ENCODE results near the gene CCL1.

DNA sequence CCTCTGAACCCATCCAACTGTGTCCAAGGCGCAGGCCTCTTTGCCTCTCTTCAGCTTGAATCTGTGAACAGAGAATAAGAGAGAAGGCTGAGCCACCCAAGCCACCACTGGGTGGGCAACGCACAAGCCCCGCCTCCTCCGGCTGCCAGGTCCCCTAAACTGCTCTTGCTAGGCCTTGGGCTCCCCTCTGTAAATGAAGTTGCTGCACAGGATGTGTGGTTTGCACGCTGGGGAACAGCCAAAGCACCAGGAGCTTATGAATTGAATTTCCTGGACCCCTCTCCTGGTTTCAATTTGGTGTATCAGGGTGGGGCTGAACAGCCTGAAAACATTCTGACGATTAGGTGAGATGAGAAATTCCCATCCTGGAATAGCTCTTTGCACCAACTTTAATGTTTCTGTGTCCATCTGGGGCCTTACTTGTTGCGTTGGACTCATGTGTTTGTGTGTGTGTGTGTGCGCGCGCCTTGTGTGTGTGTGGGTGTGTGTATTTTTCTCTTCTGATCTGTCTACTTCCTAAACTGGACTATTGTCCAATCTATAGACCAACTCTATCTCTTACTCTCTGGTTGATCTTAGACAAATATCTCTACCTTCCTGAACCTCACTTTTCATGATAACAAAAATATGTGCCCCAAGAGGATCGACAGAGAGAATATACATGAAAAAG is 2.3 kb downstream of the CCL1 start:
- TF ChIP-seq, protein P1, sequence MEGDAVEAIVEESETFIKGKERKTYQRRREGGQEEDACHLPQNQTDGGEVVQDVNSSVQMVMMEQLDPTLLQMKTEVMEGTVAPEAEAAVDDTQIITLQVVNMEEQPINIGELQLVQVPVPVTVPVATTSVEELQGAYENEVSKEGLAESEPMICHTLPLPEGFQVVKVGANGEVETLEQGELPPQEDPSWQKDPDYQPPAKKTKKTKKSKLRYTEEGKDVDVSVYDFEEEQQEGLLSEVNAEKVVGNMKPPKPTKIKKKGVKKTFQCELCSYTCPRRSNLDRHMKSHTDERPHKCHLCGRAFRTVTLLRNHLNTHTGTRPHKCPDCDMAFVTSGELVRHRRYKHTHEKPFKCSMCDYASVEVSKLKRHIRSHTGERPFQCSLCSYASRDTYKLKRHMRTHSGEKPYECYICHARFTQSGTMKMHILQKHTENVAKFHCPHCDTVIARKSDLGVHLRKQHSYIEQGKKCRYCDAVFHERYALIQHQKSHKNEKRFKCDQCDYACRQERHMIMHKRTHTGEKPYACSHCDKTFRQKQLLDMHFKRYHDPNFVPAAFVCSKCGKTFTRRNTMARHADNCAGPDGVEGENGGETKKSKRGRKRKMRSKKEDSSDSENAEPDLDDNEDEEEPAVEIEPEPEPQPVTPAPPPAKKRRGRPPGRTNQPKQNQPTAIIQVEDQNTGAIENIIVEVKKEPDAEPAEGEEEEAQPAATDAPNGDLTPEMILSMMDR (conservative IDR thresholded peaks at IDR 0.05 in 1 of 2, IDR thresholded peaks at IDR 0.05 in 1 of 2; ENCODE audit: low read depth in 1 of 2, low read length in 2 of 2), result no peak
- no peak for TF ChIP-seq EZH2 (IDR thresholded peaks at IDR 0.05; ENCODE audit: low read length, missing control alignments)
